Smooth muscle cell of the brain vasculature (primary cell): ENCODE measurements around the gene CRNKL1.

Experiments
- DNase-seq: peaks from one replicate; pipeline ENCODE4 v3.0.0-alpha.2; 2012; ENCODE audit warnings: low read depth, low spot score

Gene CRNKL1

GRCh38 chr20:20052074-20052970, at the start of gene CRNKL1, which contains the start of gene CFAP61:
Gene CRNKL1, minus strand, starts transcription at chr20:20052466. Its CDS starts 124 bp downstream, at chr20:20052342.
Gene CFAP61, plus strand, starts transcription at chr20:20052532. Its CDS starts 4,122 bp downstream, at chr20:20056654.
- peak; percentile 91 for DNase-seq

GRCh38 chr20:20100881-20101280, 48.6 kb upstream of the CRNKL1 start:
- no peak for DNase-seq

GRCh38 chr20:20096421-20096820, 44.2 kb upstream of the CRNKL1 start:
- DNase-seq, result no peak

- no peak for DNase-seq
Observed at GRCh38 chr20:20095114-20095872, 43.0 kb upstream of the CRNKL1 start.

GRCh38 chr20:20094410-20094809, 42.1 kb upstream of the CRNKL1 start:
- DNase-seq, result no peak

- DNase-seq, result no peak
Observed at GRCh38 chr20:20092827-20093226, 40.6 kb upstream of the CRNKL1 start.

- DNase-seq, result no peak
Observed at GRCh38 chr20:20089939-20090338, 37.7 kb upstream of the CRNKL1 start.

- no peak for DNase-seq
Observed at GRCh38 chr20:20089018-20089417, 36.8 kb upstream of the CRNKL1 start.

GRCh38 chr20:20085812-20086211, 33.5 kb upstream of the CRNKL1 start:
- no peak for DNase-seq

- DNase-seq, result no peak
Observed at GRCh38 chr20:20085071-20085470, 32.8 kb upstream of the CRNKL1 start.

GRCh38 chr20:20084296-20084752, 32.1 kb upstream of the CRNKL1 start:
- no peak for DNase-seq

- DNase-seq, result no peak
Observed at GRCh38 chr20:20083807-20084206, 31.5 kb upstream of the CRNKL1 start.

GRCh38 chr20:20079102-20079784, 27.0 kb upstream of the CRNKL1 start:
- DNase-seq, result no peak

- no peak for DNase-seq
Observed at GRCh38 chr20:20078041-20078440, 25.8 kb upstream of the CRNKL1 start.

- peak; percentile 54 for DNase-seq
Observed at GRCh38 chr20:20076297-20077065, 24.2 kb upstream of the CRNKL1 start.

- DNase-seq, result no peak
Observed at GRCh38 chr20:20075032-20075431, 22.8 kb upstream of the CRNKL1 start.

GRCh38 chr20:20073801-20074371, 21.6 kb upstream of the CRNKL1 start:
- no peak for DNase-seq

- no peak for DNase-seq
Observed at GRCh38 chr20:20070871-20071726, 18.8 kb upstream of the CRNKL1 start.

GRCh38 chr20:20065361-20065760, 13.1 kb upstream of the CRNKL1 start:
- no peak for DNase-seq
